Measurements from ENCODE around the gene CFAP410.

The CFAP410 gene

GRCh38 chr21:44282370-44282769 lies 56.8 kb downstream of the CFAP410 start:
- DNase-seq: no peak

GRCh38 chr21:44281801-44282200 lies 57.4 kb downstream of the CFAP410 start:
- DNase-seq: no peak

GRCh38 chr21:44279354-44280260 lies 59.6 kb downstream of the CFAP410 start:
- no peak for DNase-seq

All from activated CD4-positive, alpha-beta T cell treated with anti-CD3 and anti-CD28 coated beads, Interleukin-2, amount 50 U/mL, for 4 hours (primary cell).